HG03135 (cell line): ENCODE data around the gene GCNA.
"Not testable (repeated sequence)": the region's sequence is repeated elsewhere in the genome, so short reads cannot be mapped to it uniquely, and the experiment has no call there.

Experiments
- ATAC-seq: cut with Tn5 transposase; IDR thresholded peaks from one replicate; pipeline ENCODE4 v1.9.1; 2021; ENCODE audit warnings: mild to moderate bottlenecking, moderate library complexity; ENCODE audit not compliant: unreplicated experiment

The GCNA gene

DNA sequence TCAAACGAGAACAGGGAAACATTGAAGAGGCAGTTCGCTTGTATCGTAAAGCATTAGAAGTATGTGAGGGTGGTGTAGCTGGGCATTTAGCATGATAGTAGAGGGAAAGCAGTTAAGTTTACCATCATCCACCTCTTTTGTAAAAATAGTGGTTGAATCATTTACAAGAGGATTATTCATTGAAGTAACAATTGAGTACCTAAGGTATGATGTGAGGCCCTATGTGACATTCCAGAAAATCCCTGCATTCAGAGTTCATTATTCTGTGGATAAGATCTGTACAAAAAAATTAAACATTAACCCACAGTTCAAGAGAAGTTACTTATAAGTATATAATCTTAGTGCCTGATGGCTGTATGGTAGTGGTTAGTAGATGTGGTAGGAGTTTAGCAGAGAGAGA is 22.2 kb upstream of the GCNA start:
- ATAC-seq: no peak

- ATAC-seq: no peak
These were observed 19.3 kb upstream of the GCNA start for GRCh38 chrX:71558920-71559319.

DNA sequence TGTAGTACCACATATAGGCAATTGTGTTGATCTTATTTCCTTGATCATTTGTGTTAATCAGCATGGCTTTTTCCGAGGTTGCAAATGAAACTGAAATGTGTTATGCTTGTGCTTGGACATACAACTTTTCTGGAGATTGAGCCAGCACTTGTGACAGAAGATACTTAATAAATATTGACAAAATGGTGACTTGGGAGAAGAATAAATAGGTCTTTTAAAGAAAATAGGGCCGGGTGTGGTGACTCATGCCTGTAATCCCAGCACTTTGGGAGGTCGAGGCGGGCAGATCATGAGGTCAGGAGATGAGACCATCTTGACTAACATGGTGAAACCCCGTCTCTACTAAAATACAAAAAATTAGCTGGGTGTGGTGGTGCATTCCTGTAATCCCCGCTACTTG is 18.5 kb upstream of the GCNA start:
- not testable (repeated sequence) for ATAC-seq

GRCh38 chrX:71563921-71564320 is 14.3 kb upstream of the GCNA start:
- no peak for ATAC-seq

DNA sequence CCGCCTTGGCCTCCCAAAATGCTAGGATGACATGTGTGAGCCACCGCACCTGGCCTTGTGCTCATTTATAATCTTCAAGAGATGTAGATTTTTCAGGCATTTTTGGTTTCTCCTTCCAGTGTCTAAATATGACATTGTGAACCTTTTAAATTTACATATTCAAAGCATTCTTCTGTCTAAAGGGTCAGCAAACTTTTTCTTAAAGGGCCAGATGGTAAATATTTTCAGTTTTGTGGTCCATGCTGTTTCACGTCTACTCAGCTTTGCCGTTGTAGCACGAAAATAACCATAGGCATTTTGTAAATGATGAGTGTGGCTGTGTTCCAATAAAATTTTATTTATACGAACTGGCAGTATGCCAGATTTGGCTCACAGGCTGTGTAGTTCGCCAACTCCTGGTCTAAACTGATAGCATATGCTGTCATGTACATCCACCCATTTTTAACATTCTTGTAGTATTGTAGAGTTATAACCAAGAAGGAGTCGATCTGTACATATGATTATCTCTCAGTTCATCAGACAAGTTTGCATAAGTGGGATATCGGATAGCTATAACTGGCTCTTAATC is 12.7 kb upstream of the GCNA start:
- no peak for ATAC-seq

- not testable (repeated sequence) for ATAC-seq
These were observed 6.8 kb upstream of the GCNA start for GRCh38 chrX:71571390-71571789.

GRCh38 chrX:71573590-71573989 is 4.6 kb upstream of the GCNA start:
- no peak for ATAC-seq

GRCh38 chrX:71577682-71578081 is 555 bp upstream of the GCNA start:
- ATAC-seq: no peak

DNA sequence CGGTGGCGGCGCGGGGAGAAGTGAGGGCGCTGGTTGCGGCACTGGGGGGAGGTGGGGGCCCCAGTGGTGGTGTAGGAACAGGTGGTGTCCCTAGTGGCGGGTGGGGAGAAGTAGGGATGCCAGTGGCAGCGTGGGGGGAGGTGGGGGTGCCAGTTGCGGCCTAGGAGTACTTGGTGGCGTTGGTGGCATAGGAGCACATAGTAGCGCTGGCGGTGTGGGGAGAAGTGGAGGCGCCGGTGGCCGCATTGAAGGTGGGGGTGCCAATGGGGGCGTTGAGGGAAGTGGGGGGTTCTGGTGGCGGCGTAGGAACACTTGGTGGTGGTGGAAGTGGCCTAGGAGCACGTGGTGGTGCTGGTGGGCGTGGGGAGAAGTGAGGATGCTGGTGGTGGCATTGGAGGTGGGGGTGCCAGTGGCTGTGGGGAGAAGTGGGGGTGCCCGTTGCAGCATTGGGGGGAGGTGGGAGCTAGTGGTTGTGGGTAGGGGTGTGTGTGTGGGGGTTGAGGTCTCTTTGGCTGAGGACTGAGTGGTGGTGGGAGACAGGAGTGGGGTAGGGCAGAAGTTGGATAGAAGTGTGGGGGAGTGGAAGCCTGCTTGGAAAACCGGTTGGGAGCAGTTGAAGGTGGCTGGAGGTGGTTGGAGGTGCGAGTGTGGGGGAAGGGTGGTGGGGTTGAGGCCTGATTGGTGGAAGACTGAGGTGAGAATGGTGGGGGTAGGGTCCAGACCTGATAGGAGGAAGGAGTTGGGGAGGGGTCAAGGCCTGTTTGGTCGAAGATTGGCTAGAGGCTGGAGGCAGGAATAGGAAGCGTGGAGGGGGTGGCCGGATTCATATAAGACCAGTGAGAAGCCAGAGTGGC is 1.1 kb downstream of the GCNA start:
- ATAC-seq: no peak

DNA sequence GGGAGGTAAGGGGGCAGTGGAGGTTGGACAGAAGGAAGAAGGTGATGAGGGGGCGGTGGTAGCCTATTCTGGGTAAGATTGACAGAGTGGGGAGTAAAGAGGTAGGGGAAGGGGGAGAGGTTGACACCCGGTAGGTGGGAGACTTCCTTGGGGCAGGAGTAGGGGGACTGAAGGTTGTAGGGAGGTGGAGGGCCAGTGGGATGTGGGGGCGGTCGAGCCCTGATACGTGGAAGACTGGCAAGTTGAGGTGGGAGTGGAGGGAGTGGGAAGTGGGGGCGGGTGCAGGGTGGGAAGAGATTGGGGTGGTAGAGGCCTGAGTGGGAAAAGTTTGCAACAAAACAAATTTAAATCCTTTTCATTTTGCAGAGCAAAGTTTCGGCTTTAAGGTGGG is 1.7 kb downstream of the GCNA start:
- no peak for ATAC-seq

- ATAC-seq: no peak
These were observed 3.0 kb downstream of the GCNA start for GRCh38 chrX:71581210-71581609.

DNA sequence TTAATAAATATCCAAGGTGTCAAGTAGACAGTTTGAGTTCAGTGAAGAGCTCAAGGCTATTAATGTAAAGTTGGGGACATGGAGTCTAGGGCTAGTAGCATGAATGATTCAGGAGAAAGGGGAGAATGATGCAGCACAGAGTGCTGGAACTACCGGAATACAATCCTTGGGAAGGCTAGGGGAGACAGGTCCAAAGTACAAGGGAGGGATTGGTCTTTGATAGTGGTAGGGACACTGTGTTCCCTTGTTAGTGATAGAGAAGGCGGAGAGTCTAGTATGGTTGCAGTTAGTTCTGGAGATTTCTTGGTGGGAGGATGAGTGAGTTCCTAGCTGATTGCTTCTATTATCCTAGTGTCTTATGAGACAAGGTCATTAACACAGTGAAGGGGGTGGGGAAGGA is 8.7 kb downstream of the GCNA start:
- ATAC-seq: no peak

DNA sequence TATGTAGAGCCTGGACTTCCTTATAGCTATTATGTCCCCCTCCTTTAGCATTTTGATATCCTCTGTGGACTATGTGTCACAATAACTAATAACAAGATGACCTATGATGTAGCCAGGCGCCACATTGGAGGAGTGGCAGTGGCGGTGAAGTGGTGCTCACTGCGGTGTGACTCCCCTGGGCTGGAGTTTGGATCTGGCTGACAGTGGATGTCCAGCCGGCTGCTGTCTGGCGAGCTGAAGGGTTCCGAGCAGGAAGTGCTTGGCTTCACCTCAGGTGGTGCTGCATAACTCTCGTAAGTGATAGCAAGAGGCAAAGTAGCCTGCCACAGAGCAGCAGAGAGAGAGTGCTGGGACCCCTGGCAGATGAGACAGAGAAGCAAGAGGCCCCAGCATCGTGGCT is 15.0 kb downstream of the GCNA start:
- not testable (repeated sequence) for ATAC-seq

DNA sequence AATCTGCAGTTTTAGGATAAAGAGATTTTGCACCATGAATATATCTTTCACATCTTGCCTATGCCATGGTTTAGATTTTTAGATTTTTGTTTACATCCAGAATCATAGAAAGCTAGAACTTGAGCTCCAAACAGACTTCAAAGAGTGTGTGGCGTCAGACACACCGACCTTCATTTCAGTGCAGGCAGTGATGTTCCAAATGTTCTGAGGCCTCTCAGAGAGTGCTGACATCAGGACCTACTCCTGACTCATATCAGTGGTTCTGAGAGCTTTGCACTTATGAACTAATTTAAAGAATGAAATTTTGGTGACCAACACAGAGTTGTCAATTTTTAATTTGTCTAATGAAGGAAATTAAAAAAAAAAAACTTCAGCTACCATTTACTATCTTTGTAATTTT is 21.7 kb downstream of the GCNA start:
- ATAC-seq: no peak

DNA sequence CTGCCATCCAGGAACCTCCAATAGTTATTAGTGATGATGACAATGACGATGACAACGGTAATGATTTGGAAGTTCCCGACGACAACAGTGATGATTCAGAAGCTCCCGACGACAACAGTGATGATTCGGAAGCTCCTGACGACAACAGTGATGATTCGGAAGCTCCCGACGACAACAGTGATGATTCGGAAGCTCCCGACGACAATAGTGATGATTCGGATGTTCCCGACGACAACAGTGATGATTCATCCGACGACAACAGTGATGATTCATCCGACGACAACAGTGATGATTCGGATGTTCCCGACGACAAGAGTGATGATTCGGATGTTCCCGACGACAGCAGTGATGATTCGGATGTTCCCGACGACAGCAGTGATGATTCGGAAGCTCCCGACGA is 25.4 kb downstream of the GCNA start:
- ATAC-seq: no peak

DNA sequence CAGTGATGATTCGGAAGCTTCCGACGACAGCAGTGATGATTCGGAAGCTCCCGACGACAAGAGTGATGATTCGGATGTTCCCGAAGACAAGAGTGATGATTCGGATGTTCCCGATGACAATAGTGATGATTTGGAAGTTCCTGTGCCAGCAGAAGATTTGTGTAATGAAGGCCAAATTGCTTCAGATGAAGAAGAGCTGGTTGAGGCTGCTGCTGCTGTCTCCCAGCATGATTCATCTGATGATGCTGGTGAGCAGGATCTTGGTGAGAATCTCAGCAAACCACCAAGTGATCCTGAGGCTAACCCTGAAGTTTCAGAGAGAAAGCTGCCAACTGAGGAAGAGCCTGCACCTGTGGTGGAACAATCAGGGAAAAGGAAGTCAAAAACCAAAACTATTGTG is 25.9 kb downstream of the GCNA start:
- no peak for ATAC-seq

DNA sequence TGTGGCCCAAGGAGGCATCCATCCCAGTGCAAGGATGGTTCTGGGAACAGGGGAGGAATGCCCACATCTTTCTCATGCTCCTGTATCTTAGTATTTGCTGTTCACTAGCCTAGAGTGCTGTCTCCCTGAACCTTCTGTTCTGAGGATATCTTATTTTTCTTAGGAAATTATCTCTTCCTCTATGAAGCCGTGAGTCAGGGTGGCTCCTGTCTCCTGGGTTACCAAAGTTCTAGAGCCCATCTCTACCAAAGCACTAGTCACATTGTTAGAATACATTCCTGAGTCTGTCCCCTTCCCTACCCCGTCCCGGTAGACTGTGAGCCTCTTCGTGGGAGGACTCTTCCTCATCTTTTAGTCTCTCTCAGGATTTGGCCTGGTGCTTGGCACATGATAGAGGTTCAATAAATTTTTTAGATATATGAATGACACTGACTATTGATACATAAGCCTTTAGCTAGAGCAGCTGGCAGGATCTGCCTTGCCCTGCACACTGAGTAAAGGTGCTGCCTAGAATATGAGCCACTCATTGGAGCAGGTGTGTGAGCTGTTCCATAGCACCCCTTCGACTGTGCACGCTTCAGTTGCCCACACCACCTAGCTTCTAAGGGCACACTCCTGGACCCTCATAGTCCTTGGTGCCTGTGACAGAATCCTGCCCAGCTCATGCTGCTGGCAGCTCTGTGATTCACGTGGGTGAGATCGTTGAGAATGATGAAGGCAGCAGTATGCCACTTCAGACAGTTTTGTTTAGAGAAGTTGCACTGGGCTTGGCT is 26.7 kb downstream of the GCNA start:
- ATAC-seq: no peak

- ATAC-seq: no peak
These were observed 28.4 kb downstream of the GCNA start for GRCh38 chrX:71606536-71607216.

GRCh38 chrX:71607488-71607887 is 29.3 kb downstream of the GCNA start:
- no peak for ATAC-seq

GRCh38 chrX:71609095-71609750 is 31.0 kb downstream of the GCNA start:
- no peak for ATAC-seq

DNA sequence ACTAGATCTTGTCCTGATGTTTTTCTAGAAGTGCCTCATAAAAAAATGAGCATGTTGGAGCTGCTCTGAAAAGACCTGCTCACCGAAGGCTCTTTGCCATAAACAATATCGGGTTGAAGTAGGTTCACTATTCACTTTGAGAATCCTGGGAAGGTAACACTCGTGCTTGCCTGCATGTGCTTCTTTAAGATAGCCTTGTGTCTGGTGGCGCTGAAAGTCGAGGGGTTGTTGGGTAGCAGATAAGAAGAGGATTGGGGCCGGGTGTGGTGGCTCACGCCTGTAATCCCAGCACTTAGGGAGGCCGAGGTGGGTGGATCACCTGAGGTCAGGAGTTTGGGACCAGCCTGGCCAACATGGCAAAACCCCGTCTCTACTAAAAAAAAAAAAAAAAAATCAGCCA is 33.5 kb downstream of the GCNA start:
- not testable (repeated sequence) for ATAC-seq
